GM12864 (cell line): ENCODE data around the gene GSDME.

ENCODE experiments used
- DNase-seq: peaks from one replicate; pipeline ENCODE4 v3.0.0-alpha.2; 2011; ENCODE audit warnings: low read depth
- H3K4me3 ChIP-seq: 2 replicates; pipeline ENCODE4 v1.5.1; 2011; ENCODE audit warnings: mild to moderate bottlenecking, low read depth, low read length, control low read depth
- TF ChIP-seq, protein P1 (sequence below): IDR thresholded peaks from 2 replicates; pipeline ENCODE4 v1.5.1; 2011; ENCODE audit warnings: low read depth, mild to moderate bottlenecking, moderate library complexity, low read length, control low read depth, inconsistent platforms; ENCODE audit errors: missing control alignments

The GSDME gene

DNA sequence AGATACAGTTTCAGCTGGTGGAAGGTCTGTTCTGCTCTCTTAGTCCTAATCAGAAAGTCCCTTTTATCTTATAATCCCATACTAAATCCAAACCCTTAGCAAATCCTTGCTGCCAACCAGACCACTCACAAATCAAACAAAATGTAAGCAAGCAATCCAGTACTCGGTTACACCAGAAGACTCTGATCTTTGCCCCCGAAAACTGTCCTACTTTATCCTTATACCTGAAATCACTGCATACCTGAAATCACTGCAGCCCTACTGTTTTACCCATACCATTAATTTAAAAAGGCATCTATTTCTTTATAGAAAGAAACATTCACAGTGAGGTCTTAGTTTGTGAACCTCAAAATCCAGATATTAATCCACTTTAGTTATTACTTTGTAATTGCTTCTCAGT lies 64.7 kb downstream of the GSDME start:
- DNase-seq, result no peak
- TF ChIP-seq, protein P1, sequence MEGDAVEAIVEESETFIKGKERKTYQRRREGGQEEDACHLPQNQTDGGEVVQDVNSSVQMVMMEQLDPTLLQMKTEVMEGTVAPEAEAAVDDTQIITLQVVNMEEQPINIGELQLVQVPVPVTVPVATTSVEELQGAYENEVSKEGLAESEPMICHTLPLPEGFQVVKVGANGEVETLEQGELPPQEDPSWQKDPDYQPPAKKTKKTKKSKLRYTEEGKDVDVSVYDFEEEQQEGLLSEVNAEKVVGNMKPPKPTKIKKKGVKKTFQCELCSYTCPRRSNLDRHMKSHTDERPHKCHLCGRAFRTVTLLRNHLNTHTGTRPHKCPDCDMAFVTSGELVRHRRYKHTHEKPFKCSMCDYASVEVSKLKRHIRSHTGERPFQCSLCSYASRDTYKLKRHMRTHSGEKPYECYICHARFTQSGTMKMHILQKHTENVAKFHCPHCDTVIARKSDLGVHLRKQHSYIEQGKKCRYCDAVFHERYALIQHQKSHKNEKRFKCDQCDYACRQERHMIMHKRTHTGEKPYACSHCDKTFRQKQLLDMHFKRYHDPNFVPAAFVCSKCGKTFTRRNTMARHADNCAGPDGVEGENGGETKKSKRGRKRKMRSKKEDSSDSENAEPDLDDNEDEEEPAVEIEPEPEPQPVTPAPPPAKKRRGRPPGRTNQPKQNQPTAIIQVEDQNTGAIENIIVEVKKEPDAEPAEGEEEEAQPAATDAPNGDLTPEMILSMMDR, result no peak
- no peak overlapping the region for H3K4me3 ChIP-seq

DNA sequence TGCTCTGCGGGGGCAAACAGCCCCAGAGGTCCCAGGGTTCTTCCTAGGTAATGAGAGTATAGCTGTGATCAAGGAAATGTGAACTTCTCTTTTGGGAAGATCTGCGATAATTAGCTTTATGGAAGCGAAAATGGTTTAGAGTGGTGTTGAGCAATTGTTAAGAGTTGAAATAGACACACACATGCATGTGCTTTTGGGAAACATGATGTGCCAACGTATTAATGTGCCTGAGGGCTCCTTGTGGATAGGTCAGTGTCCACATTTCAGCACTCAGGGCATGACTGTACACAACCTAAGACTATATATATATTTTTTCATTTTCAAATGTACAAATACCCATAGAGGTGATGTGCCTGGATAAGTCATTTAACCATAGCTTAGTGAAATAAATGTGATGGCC lies 67.0 kb downstream of the GSDME start:
- no peak overlapping the region for H3K4me3 ChIP-seq

DNA sequence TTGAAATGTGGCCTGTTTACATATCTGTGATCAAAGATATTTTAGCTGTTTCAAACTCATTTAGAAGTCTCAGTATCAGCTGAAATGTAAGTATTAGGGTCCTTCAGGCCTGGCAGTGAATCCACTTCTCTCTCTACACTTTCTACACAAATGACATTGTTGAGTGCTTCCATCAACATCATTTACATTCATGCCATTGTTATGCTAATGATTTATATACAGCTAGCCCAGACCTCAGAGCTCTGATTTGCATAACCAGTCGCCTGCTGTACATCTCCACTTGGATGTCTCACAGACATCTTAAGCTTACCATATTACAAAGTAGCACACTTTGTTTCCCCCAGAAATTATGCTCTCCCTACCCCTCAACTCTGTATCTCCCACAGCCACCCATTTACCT lies 71.6 kb downstream of the GSDME start:
- no peak overlapping the region for H3K4me3 ChIP-seq
- DNase-seq, result no peak
- TF ChIP-seq, protein P1, result no peak

More for the DNA sequence above, 67.0 kb downstream of the GSDME start:
- TF ChIP-seq, protein P1, result no peak
- no peak for DNase-seq

- TF ChIP-seq, protein P1, result no peak
- no peak overlapping the region for H3K4me3 ChIP-seq
- no peak for DNase-seq
These were observed 86.5 kb downstream of the GSDME start for GRCh38 chr7:24670782-24671181.

DNA sequence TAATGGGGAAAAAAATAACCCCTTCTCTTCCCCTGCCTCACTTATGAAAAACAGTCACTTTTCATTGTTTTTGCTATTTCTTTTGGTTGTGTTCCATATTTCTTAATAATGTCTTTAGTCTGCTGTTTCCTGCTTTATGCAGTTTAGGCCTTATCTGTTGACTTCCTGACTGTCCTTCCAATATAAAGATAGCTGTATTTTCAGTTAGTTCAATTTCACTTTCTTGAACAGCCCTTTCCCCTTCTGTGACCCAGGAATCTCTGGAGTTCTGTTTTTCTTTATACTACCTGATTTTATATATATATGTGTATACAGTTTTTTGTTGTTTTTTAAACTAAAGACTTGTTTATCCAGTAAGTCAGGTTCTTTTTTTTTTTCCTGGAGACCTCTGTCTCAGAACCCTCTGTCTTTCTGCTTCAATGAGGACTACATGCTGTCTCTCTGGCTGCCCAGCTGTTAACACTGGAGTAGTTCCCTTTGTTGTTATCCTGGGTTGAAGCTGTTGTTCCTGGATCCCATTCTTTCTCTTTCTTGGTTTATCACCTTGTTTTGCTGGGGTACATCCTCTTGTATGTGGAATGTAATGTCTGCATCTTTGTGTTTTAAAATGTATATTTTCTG lies 87.2 kb downstream of the GSDME start:
- H3K4me3 ChIP-seq, result no peak overlapping the region
- DNase-seq, result no peak
- TF ChIP-seq, protein P1, result no peak

DNA sequence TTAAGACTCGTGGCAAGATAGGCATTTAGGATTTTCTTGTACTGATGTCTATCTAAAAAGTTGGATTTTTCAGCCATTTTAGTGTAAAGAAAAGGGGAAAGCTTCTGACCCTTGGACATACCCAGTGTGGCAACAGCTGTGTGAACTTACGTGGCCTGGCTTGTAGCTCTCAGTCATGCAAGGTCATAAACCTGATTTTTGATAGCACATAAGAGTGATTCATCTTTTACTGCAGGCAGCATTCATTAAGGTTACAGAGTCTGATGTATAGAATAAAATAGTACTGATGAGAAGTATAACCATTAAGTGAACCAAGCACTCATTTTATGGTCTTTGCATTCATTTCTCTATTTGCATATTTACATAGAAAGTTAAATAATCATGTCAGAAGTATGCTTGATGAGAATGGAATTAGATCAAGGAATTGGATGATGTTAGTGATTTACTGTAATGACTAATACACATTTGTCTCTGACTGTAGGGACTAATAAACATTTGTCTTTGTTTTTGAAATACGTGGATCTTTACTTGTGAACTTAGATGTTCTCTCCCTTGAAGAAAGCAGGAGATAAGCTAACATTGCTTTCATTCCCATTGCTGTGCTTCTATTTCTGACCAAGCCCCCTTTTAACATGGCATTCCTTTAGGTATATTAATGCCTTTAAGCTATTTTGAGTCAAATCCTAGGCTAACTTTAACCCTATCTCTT lies 88.2 kb downstream of the GSDME start:
- TF ChIP-seq, protein P1, result no peak
- H3K4me3 ChIP-seq, result no peak overlapping the region
- no peak for DNase-seq
